HG02884 (cell line): ENCODE results near the gene RPS16.
A peak's percentile ranks its signal among the peaks of the same experiment; 100 is the strongest.

Source experiments
- ATAC-seq: cut with Tn5 transposase; IDR thresholded peaks from one replicate; pipeline ENCODE4 v1.9.1; 2021; ENCODE audit warnings: mild to moderate bottlenecking, moderate library complexity; ENCODE audit not compliant: unreplicated experiment

The RPS16 gene

GRCh38 chr19:39408392-39409207 lies 27.1 kb downstream of the RPS16 start:
- no peak for ATAC-seq

DNA sequence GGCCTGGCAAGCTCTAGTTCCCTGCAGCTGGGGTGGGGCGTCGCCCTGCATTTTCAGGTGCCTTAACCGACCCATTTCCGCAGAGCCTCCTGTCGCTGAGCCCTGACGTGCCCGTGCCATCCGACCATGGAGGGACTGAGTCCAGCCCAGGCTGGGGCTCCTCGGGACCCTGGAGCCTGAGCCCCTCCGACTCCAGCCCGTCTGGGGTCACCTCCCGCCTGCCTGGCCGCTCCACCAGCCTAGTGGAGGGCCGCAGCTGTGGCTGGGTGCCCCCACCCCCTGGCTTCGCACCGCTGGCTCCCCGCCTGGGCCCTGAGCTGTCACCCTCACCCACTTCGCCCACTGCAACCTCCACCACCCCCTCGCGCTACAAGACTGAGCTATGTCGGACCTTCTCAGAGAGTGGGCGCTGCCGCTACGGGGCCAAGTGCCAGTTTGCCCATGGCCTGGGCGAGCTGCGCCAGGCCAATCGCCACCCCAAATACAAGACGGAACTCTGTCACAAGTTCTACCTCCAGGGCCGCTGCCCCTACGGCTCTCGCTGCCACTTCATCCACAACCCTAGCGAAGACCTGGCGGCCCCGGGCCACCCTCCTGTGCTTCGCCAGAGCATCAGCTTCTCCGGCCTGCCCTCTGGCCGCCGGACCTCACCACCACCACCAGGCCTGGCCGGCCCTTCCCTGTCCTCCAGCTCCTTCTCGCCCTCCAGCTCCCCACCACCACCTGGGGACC lies 27.9 kb downstream of the RPS16 start:
- no peak for ATAC-seq

DNA sequence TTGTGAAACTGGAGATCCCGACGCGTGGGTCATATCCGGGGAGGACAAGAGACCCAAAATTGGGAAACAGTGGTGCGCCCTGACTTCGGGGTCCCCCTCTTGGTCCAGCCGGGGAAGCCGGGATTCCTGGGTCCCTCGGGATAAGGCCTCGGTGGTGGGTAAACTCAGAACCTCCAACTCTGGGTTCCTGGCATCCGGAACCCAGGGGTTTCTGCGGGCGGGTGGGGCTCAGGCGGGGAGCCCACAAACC lies 28.4 kb downstream of the RPS16 start:
- ATAC-seq: no peak

DNA sequence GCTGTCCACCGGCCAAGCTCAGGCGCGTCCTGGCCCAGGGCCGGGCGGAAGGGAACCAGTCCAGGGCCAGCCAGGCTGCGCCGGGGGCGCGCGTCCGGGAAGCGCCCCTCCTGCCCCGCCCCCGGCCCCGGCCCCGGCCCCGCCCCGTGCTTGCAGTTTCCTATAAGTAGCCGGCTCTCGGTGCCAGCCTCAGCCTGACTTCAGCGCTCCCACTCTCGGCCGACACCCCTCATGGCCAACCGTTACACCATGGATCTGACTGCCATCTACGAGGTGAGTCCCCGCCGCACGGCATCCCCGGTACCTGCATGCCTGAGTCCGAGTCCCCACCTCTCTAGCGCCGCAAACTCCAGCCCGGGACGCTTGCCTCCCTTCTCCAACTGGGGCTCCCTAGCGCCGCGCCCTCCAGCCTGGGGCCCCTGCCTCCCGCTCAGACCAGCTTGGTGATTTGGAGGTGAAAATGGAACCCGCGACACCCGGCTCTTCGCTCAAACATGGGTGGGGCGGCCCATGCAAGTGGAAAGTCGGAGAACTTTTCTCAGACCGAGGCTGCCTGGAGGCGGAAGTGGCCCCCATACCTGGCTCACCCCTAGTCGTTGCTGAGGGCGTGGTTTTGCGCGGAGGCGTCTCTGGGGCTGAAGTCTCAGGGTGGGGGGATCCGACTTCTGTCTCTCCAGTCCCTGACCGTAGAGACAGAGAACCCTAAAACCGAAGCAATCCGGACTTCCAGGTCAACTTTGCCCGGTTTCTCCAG lies 28.9 kb downstream of the RPS16 start, which contains the start of gene ZFP36:
ZFP36 (plus strand) TSS at position 192 of the 754 bp plus-strand sequence; CDS start at position 250, 58 bp downstream.
- ATAC-seq: no peak

GRCh38 chr19:39405958-39406655 lies 29.6 kb downstream of the RPS16 start:
- ATAC-seq: no peak

GRCh38 chr19:39405261-39405957 lies 30.3 kb downstream of the RPS16 start:
- ATAC-seq: no peak

DNA sequence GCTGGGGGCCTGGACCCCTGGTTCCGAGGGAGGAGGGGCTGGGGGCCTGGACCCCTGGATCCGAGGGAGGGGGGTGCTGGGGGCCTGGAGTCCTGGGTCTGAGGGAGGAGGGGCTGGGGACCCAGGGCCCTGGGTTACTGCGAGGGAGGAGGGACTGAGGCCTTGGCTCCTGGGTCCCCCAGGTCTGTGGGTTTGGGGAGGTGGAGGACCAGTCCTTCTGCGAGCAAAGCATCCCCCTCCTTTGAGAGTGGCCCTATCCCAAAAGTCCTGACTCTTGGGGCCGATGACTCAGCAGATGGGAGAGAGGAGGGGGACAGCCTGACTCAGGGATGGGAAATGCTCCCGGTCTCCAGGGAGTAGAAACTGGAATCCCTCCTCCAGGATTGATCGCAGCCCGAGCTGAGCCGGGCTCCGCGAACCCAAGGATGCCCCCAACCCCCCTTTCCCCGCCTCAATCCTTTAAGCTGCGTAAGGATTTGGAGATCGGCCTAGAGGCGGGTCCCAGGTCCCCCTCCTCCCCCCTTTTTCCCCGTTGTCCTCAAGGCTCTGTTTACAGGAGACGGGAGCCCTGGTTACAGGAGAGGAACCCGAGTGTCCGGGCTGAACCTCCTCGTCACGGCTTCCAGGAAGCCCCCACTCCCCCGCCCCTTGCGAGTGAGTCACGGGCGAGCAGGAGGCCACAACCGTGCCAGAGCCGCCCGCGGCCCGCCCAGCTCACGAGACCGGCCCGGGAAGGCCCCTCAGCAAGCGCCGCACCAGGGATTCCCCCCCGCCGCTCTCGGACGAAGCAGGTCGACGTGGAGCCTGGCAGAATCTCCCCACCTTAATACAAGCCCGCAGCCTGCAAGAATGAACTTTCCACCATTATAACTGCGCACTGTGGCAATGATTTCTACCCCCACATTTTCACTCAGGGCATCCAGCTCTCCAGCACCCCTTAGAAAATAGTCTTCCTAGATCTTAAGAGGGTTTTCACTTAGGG lies 32.1 kb downstream of the RPS16 start:
- no peak for ATAC-seq

DNA sequence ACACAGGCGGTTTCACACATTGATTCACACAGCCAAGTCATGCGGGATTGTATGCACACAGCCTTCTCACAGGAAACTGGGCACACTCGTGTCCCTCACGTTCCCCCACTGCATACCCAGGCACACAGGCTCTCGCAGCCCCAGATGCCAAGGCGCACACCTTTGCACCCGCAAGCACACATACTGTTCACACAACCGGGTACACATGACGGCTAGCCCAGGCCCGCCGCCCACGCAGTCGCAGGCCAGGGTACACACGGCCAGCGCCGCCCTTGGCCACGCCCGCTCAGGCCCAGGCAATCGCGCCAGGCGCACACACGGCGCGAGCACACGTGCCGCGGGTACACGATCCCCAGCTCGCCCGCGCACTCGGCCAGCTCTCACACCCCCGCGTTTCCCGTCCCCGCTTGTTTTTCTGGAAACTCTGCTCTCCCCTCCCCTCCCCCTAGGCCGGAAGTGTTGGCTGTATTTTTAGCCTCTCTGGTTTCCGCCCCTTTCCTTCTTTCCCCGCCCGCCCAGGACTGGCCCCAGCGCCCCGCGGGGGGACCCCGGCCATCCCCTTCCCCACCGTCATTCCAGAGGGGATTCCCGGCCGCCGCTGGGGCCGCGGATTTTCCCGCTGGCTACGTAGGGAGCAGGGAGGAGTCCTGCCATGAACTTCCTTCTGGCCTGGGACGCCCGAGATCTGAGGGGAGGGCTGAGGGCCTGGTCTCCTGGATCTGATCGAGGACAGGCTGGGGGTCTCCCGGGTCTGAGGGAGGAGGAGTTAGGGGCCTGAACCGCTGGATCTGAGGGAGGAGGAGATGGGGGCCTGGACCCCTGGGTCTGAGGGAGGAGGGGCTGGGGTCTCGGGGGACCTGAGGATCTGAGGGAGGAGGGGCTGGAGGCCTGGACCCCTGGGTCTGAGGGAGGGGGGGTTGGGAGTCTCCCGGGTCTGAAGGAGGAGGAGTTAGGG lies 33.1 kb downstream of the RPS16 start:
- no peak for ATAC-seq

- ATAC-seq: no peak
Measured at GRCh38 chr19:39401549-39402345, 34.0 kb downstream of the RPS16 start.

- ATAC-seq: no peak
Measured at GRCh38 chr19:39401070-39401548, 34.6 kb downstream of the RPS16 start.

GRCh38 chr19:39400061-39400460 lies 35.7 kb downstream of the RPS16 start:
- no peak for ATAC-seq

GRCh38 chr19:39399668-39400050 lies 36.1 kb downstream of the RPS16 start:
- no peak for ATAC-seq

DNA sequence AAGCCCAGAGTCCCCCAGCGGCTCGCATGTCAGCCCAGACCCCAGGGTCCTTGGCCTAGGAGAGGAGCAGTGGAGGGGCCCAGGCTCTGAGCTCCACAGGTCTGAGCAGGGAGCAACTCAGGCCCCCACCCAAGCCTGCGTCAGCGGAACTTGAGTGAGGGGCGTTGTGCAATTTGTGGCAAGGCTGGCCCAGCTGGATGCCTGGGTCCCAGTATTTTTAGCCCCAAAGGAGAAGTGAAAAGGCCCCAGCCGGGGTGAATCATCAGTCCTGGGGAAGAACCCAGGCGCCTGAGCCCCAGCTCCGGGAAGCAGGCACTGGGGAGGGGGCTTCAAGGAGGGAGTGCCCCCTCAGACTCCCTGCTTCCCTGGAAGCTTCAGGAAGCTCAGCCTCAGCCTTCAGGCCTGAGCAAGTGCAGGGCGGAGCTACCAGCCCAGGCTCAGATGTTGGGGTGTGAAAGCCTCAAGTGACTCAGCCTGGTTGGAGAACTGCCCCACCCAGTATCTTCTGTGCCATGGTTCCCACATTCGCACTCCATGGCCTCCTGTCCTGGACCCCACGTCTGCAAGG lies 37.4 kb downstream of the RPS16 start:
- ATAC-seq: no peak

- ATAC-seq: no peak
Measured at GRCh38 chr19:39397360-39398296, 38.1 kb downstream of the RPS16 start.

DNA sequence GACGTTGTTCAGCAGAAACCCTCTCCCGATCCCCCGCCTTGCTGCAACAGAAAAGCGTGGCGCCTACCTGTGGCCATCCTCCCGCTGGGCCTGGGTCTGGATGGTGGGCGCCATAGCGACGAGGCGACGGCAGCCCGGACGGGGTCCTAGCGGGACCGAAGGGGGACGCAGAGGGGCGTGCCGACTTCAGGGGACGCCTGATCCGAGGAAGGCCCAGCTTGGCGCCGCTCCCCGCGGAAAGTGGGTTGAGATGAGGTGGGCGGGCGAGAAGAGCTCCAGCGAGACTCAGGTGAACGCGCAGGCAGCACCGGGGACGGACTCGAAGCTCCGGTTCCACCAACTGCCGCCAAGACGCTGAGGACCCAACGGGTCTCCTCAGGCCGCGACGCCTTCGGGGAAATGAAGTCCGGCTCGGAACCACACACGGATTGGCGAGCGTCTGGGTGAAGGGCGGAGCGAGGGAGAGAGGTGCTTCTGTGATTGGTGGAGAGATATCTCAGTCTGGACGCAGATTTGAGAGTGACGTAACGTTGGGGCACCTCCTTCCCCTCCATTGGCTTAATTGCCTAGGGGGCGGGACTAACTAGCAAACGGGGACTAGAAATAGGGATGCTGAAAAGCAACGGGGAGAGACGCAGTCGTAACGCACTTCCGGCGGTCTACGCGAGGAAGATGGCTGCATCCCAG lies 44.9 kb downstream of the RPS16 start, which contains the start of the genes MED29 and PAF1:
MED29 (plus strand) TSS at position 628 of the 687 bp plus-strand sequence; CDS start at position 673, 45 bp downstream.
PAF1 (minus strand) TSS at position 356 of the 687 bp plus-strand sequence; CDS start at position 114, 242 bp downstream.
- ATAC-seq: peak; percentile 86
